Neural cell (in vitro differentiated cells): ENCODE data around the gene XCR1. TPM values are rescaled to one million over a fixed set of nuclear protein-coding genes. Genes with fewer than 3 reads are reported as not detected.

ENCODE experiments used
- H2AFZ ChIP-seq: fragments of 200-600, 300-800 bp; sonication (generic), shearing (Covaris generic); 2 replicates; pipeline ENCODE4 v1.6.0; 2014; ENCODE audit warnings: low read depth, mild to moderate bottlenecking, antibody characterized with exemption, low read length, moderate library complexity
- H3F3A ChIP-seq: fragments of 200-600 bp; shearing (Covaris generic); 2 replicates; pipeline ENCODE4 v1.6.1; 2016; ENCODE audit warnings: mild to moderate bottlenecking, moderate library complexity, mixed read lengths, antibody characterized with exemption, low read length; ENCODE audit not compliant: insufficient read depth, poor library complexity, severe bottlenecking
- H3K27ac ChIP-seq: fragments of 200-600, 300-800 bp; sonication (generic), shearing (Covaris generic); 2 replicates; pipeline ENCODE4 v1.5.1; 2014; ENCODE audit warnings: mild to moderate bottlenecking, low read length, moderate library complexity
- H3K27me3 ChIP-seq: fragments of 300-800, 200-600 bp; sonication (generic), shearing (Covaris generic); 2 replicates; pipeline ENCODE4 v1.6.0; 2014; ENCODE audit warnings: mild to moderate bottlenecking, low read depth, low read length, moderate library complexity; ENCODE audit not compliant: insufficient read depth
- H3K36me3 ChIP-seq: fragments of 300-800, 200-600 bp; sonication (generic), shearing (Covaris generic); 2 replicates; pipeline ENCODE4 v1.5.1; 2014; ENCODE audit warnings: mild to moderate bottlenecking, antibody characterized with exemption, low read length, moderate library complexity; ENCODE audit not compliant: insufficient read depth
- H3K4me2 ChIP-seq: fragments of 300-800, 200-600 bp; sonication (generic), shearing (Covaris generic); 2 replicates; pipeline ENCODE4 v1.6.0; 2014; ENCODE audit warnings: mild to moderate bottlenecking, low read length
- H3K4me3 ChIP-seq: fragments of 300-800, 200-600 bp; sonication (generic), shearing (Covaris generic); 2 replicates; pipeline ENCODE4 v1.5.1; 2014; ENCODE audit warnings: mild to moderate bottlenecking, low read length, moderate library complexity
- H3K79me2 ChIP-seq: fragments of 200-600 bp; shearing (Covaris generic); replicated peaks from 2 replicates; pipeline ENCODE4 v1.6.0; 2014; ENCODE audit warnings: mild to moderate bottlenecking, low read length, moderate library complexity; ENCODE audit not compliant: insufficient read depth
- H3K9ac ChIP-seq: fragments of 300-800, 200-600 bp; sonication (generic), shearing (Covaris generic); 2 replicates; pipeline ENCODE4 v1.6.1; 2016; ENCODE audit warnings: mild to moderate bottlenecking, low read length, mixed read lengths
- H3K9me2 ChIP-seq: fragments of 200-600 bp; shearing (Covaris generic); 2 replicates; pipeline ENCODE4 v1.6.1; 2016; ENCODE audit warnings: mild to moderate bottlenecking, low read length, mixed read lengths; ENCODE audit not compliant: insufficient read depth
- H3K9me3 ChIP-seq: fragments of 200-600, 300-800 bp; sonication (generic), shearing (Covaris generic); 2 replicates; pipeline ENCODE4 v1.6.1; 2016; ENCODE audit warnings: mild to moderate bottlenecking, mixed run types, low read length, moderate library complexity, mixed read lengths
- H4K20me1 ChIP-seq: fragments of 200-600 bp; shearing (Covaris generic); 2 replicates; pipeline ENCODE4 v1.6.1; 2016; ENCODE audit warnings: mild to moderate bottlenecking, mixed run types; ENCODE audit not compliant: insufficient read depth
- CTCF ChIP-seq: fragments of 450-650 bp; IDR thresholded peaks from 2 replicates; pipeline ENCODE4 v1.5.1; 2014; ENCODE audit warnings: antibody characterized with exemption, mild to moderate bottlenecking, moderate library complexity; ENCODE audit not compliant: poor library complexity, severe bottlenecking
- EP300 ChIP-seq: fragments of 450-650 bp; conservative IDR thresholded peaks from 2 replicates; pipeline ENCODE4 v1.6.1; 2014; ENCODE audit warnings: antibody characterized with exemption, mild to moderate bottlenecking, moderate library complexity; ENCODE audit not compliant: poor library complexity, severe bottlenecking
- EZH2 ChIP-seq: fragments of 200-600, 300-800 bp; shearing (Covaris generic), sonication (generic); IDR thresholded peaks from 2 replicates; pipeline ENCODE4 v1.6.1; 2014; ENCODE audit warnings: antibody characterized with exemption, low read length, borderline replicate concordance, mild to moderate bottlenecking; ENCODE audit not compliant: insufficient read depth, poor library complexity, severe bottlenecking
- MXI1 ChIP-seq: fragments of 450-650 bp; conservative IDR thresholded peaks from 2 replicates; pipeline ENCODE4 v1.6.1; 2014; ENCODE audit warnings: antibody characterized with exemption, mild to moderate bottlenecking; ENCODE audit not compliant: poor library complexity, severe bottlenecking
- POLR2AphosphoS5 ChIP-seq: IDR thresholded peaks from 2 replicates; pipeline ENCODE4 v1.6.1; 2012
- RAD21 ChIP-seq: fragments of 450-650 bp; conservative IDR thresholded peaks from 2 replicates; pipeline ENCODE4 v1.6.1; 2014; ENCODE audit warnings: antibody characterized with exemption, mild to moderate bottlenecking, moderate library complexity
- REST ChIP-seq: IDR thresholded peaks from 2 replicates; pipeline ENCODE4 v1.6.1; 2012; ENCODE audit warnings: borderline replicate concordance
- SMC3 ChIP-seq: fragments of 450-650 bp; conservative IDR thresholded peaks from 2 replicates; pipeline ENCODE4 v1.6.1; 2014; ENCODE audit warnings: antibody characterized with exemption, mild to moderate bottlenecking, moderate library complexity; ENCODE audit not compliant: poor library complexity
- TAF1 ChIP-seq: IDR thresholded peaks from 2 replicates; pipeline ENCODE4 v1.6.1; 2012; ENCODE audit warnings: low read depth
- polyA plus RNA-seq: library from polyadenylated mRNA; depleted of rRNA; stranded (reverse); fragments of >200 nt; gene quantifications from 2 replicates; pipeline ENCODE4 v1.2.3, GENCODE V29; 2014

Gene XCR1
- polyA plus RNA-seq, 1 donor from 2014 or later = not detected

GRCh38 chr3:46031269-46031668, 4.0 kb upstream of the XCR1 start:
- no peaks in the 10 kb centered on the region for H3K9me3 ChIP-seq
- no peaks in the 10 kb centered on the region for H4K20me1 ChIP-seq
- no peak overlapping the region for H3K9ac ChIP-seq
- no peaks in the 10 kb centered on the region for H3F3A ChIP-seq
- no peak overlapping the region for H2AFZ ChIP-seq
- no peak overlapping the region for H3K4me2 ChIP-seq
- no peaks in the 10 kb centered on the region for H3K27me3 ChIP-seq
- no peaks in the 10 kb centered on the region for H3K79me2 ChIP-seq
- no peak overlapping the region for H3K4me3 ChIP-seq
- TF ChIP-seq TAF1 = no peak
- TF ChIP-seq POLR2AphosphoS5 = no peak
- TF ChIP-seq EZH2 = no peak
- TF ChIP-seq MXI1 = no peak
- no peak for TF ChIP-seq RAD21
- TF ChIP-seq EP300 = no peak
- no peak overlapping the region for H3K27ac ChIP-seq
- H3K9me2 ChIP-seq = no peaks in the 10 kb centered on the region
- no peaks in the 10 kb centered on the region for H3K36me3 ChIP-seq

GRCh38 chr3:46030626-46031025, 3.3 kb upstream of the XCR1 start:
- no peak for TF ChIP-seq EP300
- no peak for TF ChIP-seq POLR2AphosphoS5
- no peak for TF ChIP-seq EZH2
- no peaks in the 10 kb centered on the region for H3K36me3 ChIP-seq

GRCh38 chr3:46029953-46030543, 2.8 kb upstream of the XCR1 start:
- Histone ChIP-seq H3K9ac (no peak overlapping the region), H3K4me3 (no peak overlapping the region), H3K4me2 (no peak overlapping the region), H3K36me3 (no peaks in the 10 kb centered on the region), H3K9me3 (no peaks in the 10 kb centered on the region), H3K79me2 (no peaks in the 10 kb centered on the region), H3F3A (no peaks in the 10 kb centered on the region), H3K27ac (no peak overlapping the region), H2AFZ (no peak overlapping the region), H3K9me2 (no peaks in the 10 kb centered on the region), H4K20me1 (no peaks in the 10 kb centered on the region), H3K27me3 (no peaks in the 10 kb centered on the region)
- TF ChIP-seq TAF1 = no peak
- no peak for TF ChIP-seq SMC3
- no peak for TF ChIP-seq REST
- TF ChIP-seq EP300 = no peak
- no peak for TF ChIP-seq EZH2
- TF ChIP-seq MXI1 = no peak
- no peak for TF ChIP-seq POLR2AphosphoS5
- TF ChIP-seq RAD21 = no peak
- no peak for TF ChIP-seq CTCF

More at GRCh38 chr3:46030626-46031025, 3.3 kb upstream of the XCR1 start:
- Histone ChIP-seq H3K27me3 (no peaks in the 10 kb centered on the region), H3K4me2 (no peak overlapping the region), H3K9me3 (no peaks in the 10 kb centered on the region), H3K4me3 (no peak overlapping the region), H3K79me2 (no peaks in the 10 kb centered on the region), H3K27ac (no peak overlapping the region), H3F3A (no peaks in the 10 kb centered on the region), H3K9me2 (no peaks in the 10 kb centered on the region), H2AFZ (no peak overlapping the region), H3K9ac (no peak overlapping the region), H4K20me1 (no peaks in the 10 kb centered on the region)
